Osteoblast (primary cell): ENCODE results near the gene SMIM3. TPM values are rescaled to one million over a fixed set of nuclear protein-coding genes. Genes with fewer than 3 reads are reported as not detected.

Experiments used
- DNase-seq: peaks from one replicate; pipeline ENCODE4 v3.0.0; 2011; ENCODE audit warnings: low spot score, mixed read lengths; ENCODE audit not compliant: insufficient read length; ENCODE audit errors: missing footprints
- H2AFZ ChIP-seq: 2 replicates; pipeline ENCODE4 v1.6.0; 2011; ENCODE audit warnings: mild to moderate bottlenecking, low read length
- H3K27ac ChIP-seq: 2 replicates; pipeline ENCODE4 v1.5.1; 2011; ENCODE audit warnings: mild to moderate bottlenecking, low read depth, low read length, moderate library complexity
- H3K27me3 ChIP-seq: 2 replicates; pipeline ENCODE4 v1.6.0; 2012; ENCODE audit warnings: mild to moderate bottlenecking, control low read depth, inconsistent platforms, low read length, moderate library complexity; ENCODE audit not compliant: insufficient read depth
- H3K36me3 ChIP-seq: 2 replicates; pipeline ENCODE4 v1.5.1; 2011; ENCODE audit warnings: mild to moderate bottlenecking, low read length, control low read depth, moderate library complexity; ENCODE audit not compliant: insufficient read depth
- H3K4me1 ChIP-seq: 2 replicates; pipeline ENCODE4 v1.5.1; 2011; ENCODE audit warnings: mild to moderate bottlenecking, low read length, control low read depth, moderate library complexity; ENCODE audit not compliant: insufficient read depth
- H3K4me2 ChIP-seq: 2 replicates; pipeline ENCODE4 v1.6.0; 2011; ENCODE audit warnings: mild to moderate bottlenecking, low read length; ENCODE audit not compliant: insufficient read depth
- H3K4me3 ChIP-seq: fragments of 200-600 bp; sonication (generic); 3 replicates; pipeline ENCODE4 v1.5.1; 2012; ENCODE audit warnings: mild to moderate bottlenecking, low read length, inconsistent platforms; ENCODE audit not compliant: insufficient read depth
- H3K79me2 ChIP-seq: 2 replicates; pipeline ENCODE4 v1.6.0; 2012; ENCODE audit warnings: mild to moderate bottlenecking, low read length, control low read depth, inconsistent platforms; ENCODE audit not compliant: insufficient read depth
- H3K9me3 ChIP-seq: 2 replicates; pipeline ENCODE4 v1.5.1; 2011; ENCODE audit warnings: low read depth, low read length, control low read depth
- H4K20me1 ChIP-seq: 2 replicates; pipeline ENCODE4 v1.6.0; 2012; ENCODE audit warnings: mild to moderate bottlenecking, low read length, control low read depth; ENCODE audit not compliant: insufficient read depth
- CTCF ChIP-seq: IDR thresholded peaks from 2 replicates; pipeline ENCODE4 v1.5.1; 2011; ENCODE audit warnings: mild to moderate bottlenecking, low read depth, low read length, moderate library complexity; ENCODE audit errors: extremely low read depth
- total RNA-seq: library from RNA; depleted of rRNA; stranded (reverse); fragments of >200 nt; gene quantifications from 2 replicates; pipeline ENCODE4 v1.2.3, GENCODE V29; 2012

SMIM3 gene
- total RNA-seq, 1 donor, result 46.3 TPM

DNA sequence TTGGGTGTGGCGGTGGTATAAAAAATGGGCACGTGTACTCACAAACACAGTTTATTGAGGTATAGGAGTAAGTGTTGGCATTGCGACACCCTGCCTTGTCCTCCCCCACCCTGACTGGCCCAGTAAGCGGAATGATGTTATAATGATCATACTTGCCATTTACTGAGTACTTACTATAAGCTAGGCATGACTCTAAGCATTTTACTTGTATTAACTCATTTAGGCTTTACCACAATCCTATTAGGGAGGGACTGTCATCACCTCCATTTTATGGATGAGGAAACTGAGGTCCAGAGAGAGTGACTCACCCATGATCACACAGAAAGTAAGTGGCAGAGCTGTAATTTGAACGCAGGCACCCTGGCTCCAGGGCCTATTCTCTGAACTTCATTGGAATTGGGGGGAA lies 2.3 kb downstream of the SMIM3 start:
- H3K27ac ChIP-seq, result peak overlapping the region; percentile 87
- H2AFZ ChIP-seq, result no peak overlapping the region
- H3K4me2 ChIP-seq, result peak overlapping the region; percentile 93
- no peaks in the 10 kb centered on the region for H3K27me3 ChIP-seq
- DNase-seq, result no peak
- H3K79me2 ChIP-seq, result peaks cover 70% of the 10 kb centered on the region
- peak overlapping the region; percentile 86 for H3K4me3 ChIP-seq
- no peaks in the 10 kb centered on the region for H4K20me1 ChIP-seq
- TF ChIP-seq CTCF, result no peak
- peaks cover 10% of the 10 kb centered on the region for H3K36me3 ChIP-seq
- peaks cover 65% of the 10 kb centered on the region for H3K4me1 ChIP-seq
- no peaks in the 10 kb centered on the region for H3K9me3 ChIP-seq

GRCh38 chr5:150781706-150782614 lies 3.4 kb downstream of the SMIM3 start:
- Histone ChIP-seq H3K27me3 (no peaks in the 10 kb centered on the region), H3K36me3 (peaks cover 11% of the 10 kb centered on the region), H4K20me1 (no peaks in the 10 kb centered on the region), H3K79me2 (peaks cover 81% of the 10 kb centered on the region), H3K9me3 (no peaks in the 10 kb centered on the region), H3K4me3 (peak overlapping the region; percentile 86), H2AFZ (no peak overlapping the region), H3K27ac (peak overlapping the region; percentile 87), H3K4me1 (peaks cover 75% of the 10 kb centered on the region), H3K4me2 (peak overlapping the region; percentile 93)
- peak; percentile 89 for DNase-seq
- no peak for TF ChIP-seq CTCF

GRCh38 chr5:150782850-150783249 lies 4.3 kb downstream of the SMIM3 start:
- Histone ChIP-seq H2AFZ (no peak overlapping the region), H4K20me1 (no peaks in the 10 kb centered on the region), H3K4me2 (peak overlapping the region; percentile 93), H3K27ac (peak overlapping the region; percentile 87), H3K9me3 (no peaks in the 10 kb centered on the region), H3K36me3 (peaks cover 11% of the 10 kb centered on the region), H3K27me3 (no peaks in the 10 kb centered on the region), H3K79me2 (peaks cover 82% of the 10 kb centered on the region), H3K4me1 (peaks cover 75% of the 10 kb centered on the region), H3K4me3 (peak overlapping the region; percentile 86)
- no peak for TF ChIP-seq CTCF
- no peak for DNase-seq

DNA sequence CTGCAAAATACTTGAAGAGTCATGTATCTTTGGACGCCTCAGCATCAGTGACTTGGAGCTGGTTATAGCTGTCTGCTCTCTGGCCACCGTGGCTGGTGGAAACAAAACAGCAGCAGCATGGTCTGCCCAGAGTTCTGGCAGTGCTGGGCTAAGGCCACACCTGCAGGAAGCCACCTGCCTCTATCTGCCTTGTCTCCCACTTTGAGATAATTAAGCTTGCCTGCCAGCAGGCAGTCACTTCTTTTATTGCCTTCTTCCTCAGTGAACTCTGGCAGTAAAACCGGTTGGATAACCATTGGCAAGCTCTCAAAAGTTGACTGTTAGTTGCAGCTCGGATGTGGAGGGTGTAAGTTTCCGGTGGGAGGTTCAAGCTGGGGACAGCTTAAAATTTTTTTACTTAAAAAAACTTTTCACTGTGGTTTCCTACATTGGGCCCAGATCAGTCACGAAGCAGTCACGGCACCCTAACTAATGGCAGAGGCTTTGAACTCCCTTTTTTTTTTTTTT lies 4.9 kb downstream of the SMIM3 start:
- Histone ChIP-seq H3K27ac (peak overlapping the region; percentile 87), H3K36me3 (peaks cover 11% of the 10 kb centered on the region), H3K27me3 (no peaks in the 10 kb centered on the region), H3K9me3 (no peaks in the 10 kb centered on the region), H3K79me2 (peaks cover 82% of the 10 kb centered on the region), H3K4me3 (peak overlapping the region; percentile 0), H3K4me2 (peak overlapping the region; percentile 93), H2AFZ (no peak overlapping the region), H3K4me1 (peaks cover 76% of the 10 kb centered on the region), H4K20me1 (no peaks in the 10 kb centered on the region)
- TF ChIP-seq CTCF, result no peak
- DNase-seq, result no peak
